ENCODE results near the gene MAGI1. TPM values are rescaled to one million over a fixed set of nuclear protein-coding genes. Genes with fewer than 3 reads are reported as not detected.

The MAGI1 gene
- total RNA-seq, 2 donors from 2014 or later = 38.6 to 45.1 TPM

- Mint-ChIP-seq H3K27ac (no peak overlapping the region), H3K36me3 (ENCODE audit: low read depth) (no peaks in the 10 kb centered on the region), H3K4me3 (no peak overlapping the region), H3K4me1 (peaks cover 13% of the 10 kb centered on the region), H3K9me3 (no peaks in the 10 kb centered on the region), H3K27me3 (ENCODE audit: insufficient read depth) (no peaks in the 10 kb centered on the region)
- Histone ChIP-seq H3K4me1 (ENCODE audit: control insufficient read depth, insufficient read depth, low read length) (no peaks in the 10 kb centered on the region), H3K4me3 (ENCODE audit: low read length) (no peak overlapping the region), H3K27me3 (ENCODE audit: control insufficient read depth, insufficient read depth, low read length, poor library complexity, severe bottlenecking) (no peaks in the 10 kb centered on the region), H3K27ac (ENCODE audit: low read depth, low read length) (no peak overlapping the region), H3K9me3 (ENCODE audit: control insufficient read depth, low read length) (no peaks in the 10 kb centered on the region), H3K9ac (ENCODE audit: extremely low read depth, low read length, poor library complexity, severe bottlenecking) (no peak overlapping the region), H3K36me3 (ENCODE audit: control insufficient read depth, insufficient read depth, low read length) (no peaks in the 10 kb centered on the region)
- no peak for DNase-seq
- TF ChIP-seq, protein P1, sequence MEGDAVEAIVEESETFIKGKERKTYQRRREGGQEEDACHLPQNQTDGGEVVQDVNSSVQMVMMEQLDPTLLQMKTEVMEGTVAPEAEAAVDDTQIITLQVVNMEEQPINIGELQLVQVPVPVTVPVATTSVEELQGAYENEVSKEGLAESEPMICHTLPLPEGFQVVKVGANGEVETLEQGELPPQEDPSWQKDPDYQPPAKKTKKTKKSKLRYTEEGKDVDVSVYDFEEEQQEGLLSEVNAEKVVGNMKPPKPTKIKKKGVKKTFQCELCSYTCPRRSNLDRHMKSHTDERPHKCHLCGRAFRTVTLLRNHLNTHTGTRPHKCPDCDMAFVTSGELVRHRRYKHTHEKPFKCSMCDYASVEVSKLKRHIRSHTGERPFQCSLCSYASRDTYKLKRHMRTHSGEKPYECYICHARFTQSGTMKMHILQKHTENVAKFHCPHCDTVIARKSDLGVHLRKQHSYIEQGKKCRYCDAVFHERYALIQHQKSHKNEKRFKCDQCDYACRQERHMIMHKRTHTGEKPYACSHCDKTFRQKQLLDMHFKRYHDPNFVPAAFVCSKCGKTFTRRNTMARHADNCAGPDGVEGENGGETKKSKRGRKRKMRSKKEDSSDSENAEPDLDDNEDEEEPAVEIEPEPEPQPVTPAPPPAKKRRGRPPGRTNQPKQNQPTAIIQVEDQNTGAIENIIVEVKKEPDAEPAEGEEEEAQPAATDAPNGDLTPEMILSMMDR (conservative IDR thresholded peaks at IDR 0.05) = no peak
- 83 to 85% methylated on average over 4 of the region's 4 CpGs for WGBS, 2 experiments (ENCODE audit: insufficient coverage in 1 of 2, insufficient read length in 1 of 2)
These were observed 291.9 kb downstream of the MAGI1 start for GRCh38 chr3:65746848-65747247.

GRCh38 chr3:65745306-65745705, 293.4 kb downstream of the MAGI1 start:
- Mint-ChIP-seq H3K9me3 (no peaks in the 10 kb centered on the region), H3K27ac (no peak overlapping the region), H3K4me1 (peaks cover 7% of the 10 kb centered on the region), H3K36me3 (ENCODE audit: low read depth) (no peaks in the 10 kb centered on the region), H3K27me3 (ENCODE audit: insufficient read depth) (no peaks in the 10 kb centered on the region), H3K4me3 (no peak overlapping the region)
- Histone ChIP-seq H3K9ac (ENCODE audit: extremely low read depth, low read length, poor library complexity, severe bottlenecking) (no peak overlapping the region), H3K36me3 (ENCODE audit: control insufficient read depth, insufficient read depth, low read length) (no peaks in the 10 kb centered on the region), H3K9me3 (ENCODE audit: control insufficient read depth, low read length) (no peaks in the 10 kb centered on the region), H3K4me1 (ENCODE audit: control insufficient read depth, insufficient read depth, low read length) (no peaks in the 10 kb centered on the region), H3K27ac (ENCODE audit: low read depth, low read length) (no peak overlapping the region), H3K27me3 (ENCODE audit: control insufficient read depth, insufficient read depth, low read length, poor library complexity, severe bottlenecking) (no peaks in the 10 kb centered on the region), H3K4me3 (ENCODE audit: low read length) (no peak overlapping the region)
- no peak for DNase-seq
- WGBS, 2 experiments (ENCODE audit: insufficient coverage in 1 of 2, insufficient read length in 1 of 2) = 95 to 100% methylated on average over 1 to 2 of the region's 2 CpGs
- TF ChIP-seq, protein P1 (conservative IDR thresholded peaks at IDR 0.05) = no peak

GRCh38 chr3:65742914-65743313, 295.8 kb downstream of the MAGI1 start:
- Histone ChIP-seq H3K4me3 (ENCODE audit: low read length) (no peak overlapping the region), H3K27ac (ENCODE audit: low read depth, low read length) (no peak overlapping the region), H3K9ac (ENCODE audit: extremely low read depth, low read length, poor library complexity, severe bottlenecking) (no peak overlapping the region), H3K36me3 (ENCODE audit: control insufficient read depth, insufficient read depth, low read length) (no peaks in the 10 kb centered on the region), H3K9me3 (ENCODE audit: control insufficient read depth, low read length) (no peaks in the 10 kb centered on the region), H3K4me1 (ENCODE audit: control insufficient read depth, insufficient read depth, low read length) (no peaks in the 10 kb centered on the region), H3K27me3 (ENCODE audit: control insufficient read depth, insufficient read depth, low read length, poor library complexity, severe bottlenecking) (no peaks in the 10 kb centered on the region)
- DNase-seq = no peak
- Mint-ChIP-seq H3K4me3 (no peak overlapping the region), H3K27me3 (ENCODE audit: insufficient read depth) (no peaks in the 10 kb centered on the region), H3K27ac (no peak overlapping the region), H3K9me3 (no peaks in the 10 kb centered on the region), H3K4me1 (peaks cover 4% of the 10 kb centered on the region), H3K36me3 (ENCODE audit: low read depth) (no peaks in the 10 kb centered on the region)
- TF ChIP-seq, protein P1 (conservative IDR thresholded peaks at IDR 0.05) = no peak
- WGBS, 2 experiments (ENCODE audit: insufficient coverage in 1 of 2, insufficient read length in 1 of 2) = 78% methylated on average over 1 of the region's 1 CpG; no CpG with 5 or more reads in 1 of the 2 experiments
